SU-DHL-6 (cell line): ENCODE measurements around the gene NOL12.
A peak's percentile ranks its signal among the peaks of the same experiment; 100 is the strongest.

Source experiments
- EZH2phosphoT487 ChIP-seq: fragments of 200-600 bp; sonication (generic), shearing (Covaris generic); conservative IDR thresholded peaks from 2 replicates; pipeline ENCODE4 v1.6.1; 2018; ENCODE audit warnings: mild to moderate bottlenecking, antibody characterized with exemption, low read length, moderate library complexity, mixed read lengths
- TF ChIP-seq, protein P1 (sequence below): fragments of 200-600 bp; sonication (generic); IDR thresholded peaks from one replicate; pipeline ENCODE4 v1.5.1; 2017; ENCODE audit warnings: antibody characterized with exemption, mild to moderate bottlenecking, low read length, moderate library complexity; ENCODE audit not compliant: insufficient read depth, poor library complexity, severe bottlenecking

DNA sequence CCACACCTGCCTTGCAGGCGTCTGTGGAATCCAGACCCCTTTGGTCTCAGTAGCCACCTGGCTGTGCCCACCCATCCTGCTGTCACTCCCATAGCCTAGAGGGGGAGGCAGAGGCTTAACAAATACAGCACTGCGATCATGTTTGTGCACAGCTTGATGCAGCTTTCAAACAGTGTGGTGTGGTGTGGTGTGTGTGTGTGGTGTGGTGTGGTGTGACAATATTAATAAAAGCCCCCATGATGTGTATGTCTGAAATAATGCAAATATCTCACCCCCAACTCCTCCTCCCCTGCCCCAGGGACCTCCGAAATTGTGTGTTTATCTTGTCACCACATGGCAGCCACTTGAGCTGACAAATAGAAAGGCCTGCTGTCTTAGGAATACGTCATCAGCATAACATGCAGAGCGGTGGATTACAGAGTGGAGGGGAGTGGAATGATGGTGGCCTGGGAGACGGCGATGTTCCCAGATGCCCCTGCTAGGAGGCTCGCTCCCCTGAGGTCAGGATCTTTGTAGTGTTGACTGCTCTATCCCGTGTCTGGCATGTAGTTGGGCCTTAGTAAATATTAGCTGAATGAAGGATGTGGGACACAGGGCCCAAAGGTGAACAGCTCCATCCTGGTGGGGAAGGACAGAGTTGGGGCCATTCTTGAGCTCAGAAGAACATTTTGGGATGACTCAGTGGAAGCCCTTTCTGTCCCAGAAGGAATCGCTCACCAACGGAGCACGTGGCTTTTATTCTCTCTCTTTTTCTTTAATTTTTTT, 24.8 kb upstream of the NOL12 start:
- TF ChIP-seq, protein P1, sequence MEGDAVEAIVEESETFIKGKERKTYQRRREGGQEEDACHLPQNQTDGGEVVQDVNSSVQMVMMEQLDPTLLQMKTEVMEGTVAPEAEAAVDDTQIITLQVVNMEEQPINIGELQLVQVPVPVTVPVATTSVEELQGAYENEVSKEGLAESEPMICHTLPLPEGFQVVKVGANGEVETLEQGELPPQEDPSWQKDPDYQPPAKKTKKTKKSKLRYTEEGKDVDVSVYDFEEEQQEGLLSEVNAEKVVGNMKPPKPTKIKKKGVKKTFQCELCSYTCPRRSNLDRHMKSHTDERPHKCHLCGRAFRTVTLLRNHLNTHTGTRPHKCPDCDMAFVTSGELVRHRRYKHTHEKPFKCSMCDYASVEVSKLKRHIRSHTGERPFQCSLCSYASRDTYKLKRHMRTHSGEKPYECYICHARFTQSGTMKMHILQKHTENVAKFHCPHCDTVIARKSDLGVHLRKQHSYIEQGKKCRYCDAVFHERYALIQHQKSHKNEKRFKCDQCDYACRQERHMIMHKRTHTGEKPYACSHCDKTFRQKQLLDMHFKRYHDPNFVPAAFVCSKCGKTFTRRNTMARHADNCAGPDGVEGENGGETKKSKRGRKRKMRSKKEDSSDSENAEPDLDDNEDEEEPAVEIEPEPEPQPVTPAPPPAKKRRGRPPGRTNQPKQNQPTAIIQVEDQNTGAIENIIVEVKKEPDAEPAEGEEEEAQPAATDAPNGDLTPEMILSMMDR = peak; percentile 64
- no peak for TF ChIP-seq EZH2phosphoT487
